ENCODE results near the gene MAPK1. TPM values are rescaled to one million over a fixed set of nuclear protein-coding genes. Genes with fewer than 3 reads are reported as not detected.

MAPK1 gene
- total RNA-seq, 1 experiment from 2014 or later: 87.4 TPM

- TF ChIP-seq FOXP1 (CRISPR knock-in tag; IDR thresholded peaks at IDR 0.05; ENCODE audit: borderline replicate concordance) (no peak), ZNF671 (CRISPR knock-in tag; IDR thresholded peaks at IDR 0.05) (no peak), ATF3 (CRISPR knock-in tag; conservative IDR thresholded peaks at IDR 0.05) (no peak), FOXK1 (CRISPR knock-in tag; IDR thresholded peaks at IDR 0.05) (no peak), ZBTB21 (CRISPR knock-in tag; IDR thresholded peaks at IDR 0.05; ENCODE audit: borderline replicate concordance) (no peak), HMGA2 (CRISPR knock-in tag; IDR thresholded peaks at IDR 0.05) (no peak), AFF4 (CRISPR knock-in tag; IDR thresholded peaks at IDR 0.05; ENCODE audit: borderline replicate concordance) (no peak), EMX1 (CRISPR knock-in tag; IDR thresholded peaks at IDR 0.05) (no peak), MYBL2 (CRISPR knock-in tag; IDR thresholded peaks at IDR 0.05) (no peak), NR2C2 (CRISPR knock-in tag; IDR thresholded peaks at IDR 0.05) (no peak), E2F4 (CRISPR knock-in tag; IDR thresholded peaks at IDR 0.05; ENCODE audit: borderline replicate concordance, low read depth) (no peak), NFATC4 (CRISPR knock-in tag; IDR thresholded peaks at IDR 0.05) (no peak), NFYB (CRISPR knock-in tag; conservative IDR thresholded peaks at IDR 0.05; ENCODE audit: low read depth) (no peak), TEAD4 (CRISPR knock-in tag; IDR thresholded peaks at IDR 0.05) (no peak)
Observed at GRCh38 chr22:21762712-21763581, 104.5 kb downstream of the MAPK1 start (continued).

GRCh38 chr22:21761994-21762680, 105.3 kb downstream of the MAPK1 start:
- ATAC-seq (no peak), DNase-seq (ENCODE audit: low spot score) (no peak)
- no peak overlapping the region for H3K4me3 Mint-ChIP-seq
- H3K36me3 Mint-ChIP-seq: peaks cover 58% of the 10 kb centered on the region
- H3K4me1 Mint-ChIP-seq: no peaks in the 10 kb centered on the region
- CTCF ChIA-PET: interaction anchor here (1.0 to 1.3 kb wide), 2 partner anchors 26 to 176 kb away, joined by 4 to 5 read pairs; no protein-coding TSS in a partner anchor
- TF ChIP-seq ATF3 (CRISPR knock-in tag; conservative IDR thresholded peaks at IDR 0.05) (no peak), NR1H2 (CRISPR knock-in tag; IDR thresholded peaks at IDR 0.05) (no peak), ZNF396 (CRISPR knock-in tag; IDR thresholded peaks at IDR 0.05; ENCODE audit: borderline replicate concordance) (no peak), ZNF671 (CRISPR knock-in tag; IDR thresholded peaks at IDR 0.05) (no peak), ZSCAN18 (CRISPR knock-in tag; IDR thresholded peaks at IDR 0.05) (no peak), CBFB (CRISPR knock-in tag; IDR thresholded peaks at IDR 0.05; ENCODE audit: low read depth) (no peak), E2F4 (CRISPR knock-in tag; IDR thresholded peaks at IDR 0.05; ENCODE audit: borderline replicate concordance, low read depth) (no peak), ATF6 (CRISPR knock-in tag; IDR thresholded peaks at IDR 0.05) (no peak)
- H3K27me3 Mint-ChIP-seq (ENCODE audit: low read depth): no peaks in the 10 kb centered on the region
- no peaks in the 10 kb centered on the region for H3K9me3 Mint-ChIP-seq
- POLR2A ChIA-PET: no interaction called here
- no peak overlapping the region for H3K27ac Mint-ChIP-seq
